Esophagus squamous epithelium (tissue), 4 donors: ENCODE results near the gene PNO1.

Source experiments
- POLR2A ChIP-seq, 4 donors: fragments of 450-650 bp; IDR thresholded peaks; one replicate each; pipeline ENCODE4 v1.6.1; 2017; ENCODE audit warnings: antibody characterized with exemption in 4 of 4, mild to moderate bottlenecking in 4 of 4, moderate library complexity in 3 of 4
- TF ChIP-seq, protein P1 (sequence below), 6 experiments: fragments of 450-650 bp in 4 of 6; fragments of 200-600 bp in 2 of 6; sonication (generic) in 2 of 6; IDR thresholded peaks; one replicate each; pipeline ENCODE4 v1.5.1; 2016 to 2019; ENCODE audit warnings: antibody characterized with exemption in 6 of 6, mild to moderate bottlenecking in 4 of 6, moderate library complexity in 4 of 6

DNA sequence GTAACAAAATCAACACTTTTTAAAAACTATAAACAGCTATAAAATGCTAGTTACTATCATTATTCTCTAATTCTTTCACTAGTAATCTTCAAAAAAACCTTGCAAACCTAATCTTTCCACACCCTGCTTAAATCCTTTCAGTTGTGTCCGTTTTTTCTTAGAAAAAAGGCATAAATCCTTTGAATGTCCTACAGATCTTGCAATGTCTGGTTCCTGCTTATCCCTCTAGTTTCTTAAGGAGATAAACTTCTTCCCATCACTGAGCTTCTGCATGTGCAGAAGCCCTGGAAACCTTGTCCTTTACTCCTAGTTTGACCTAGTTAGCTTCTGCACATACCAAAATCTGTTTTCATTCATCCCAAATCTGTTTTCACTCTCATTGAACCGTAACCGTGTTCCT, 1.3 kb upstream of the PNO1 start:
- TF ChIP-seq, protein P1, sequence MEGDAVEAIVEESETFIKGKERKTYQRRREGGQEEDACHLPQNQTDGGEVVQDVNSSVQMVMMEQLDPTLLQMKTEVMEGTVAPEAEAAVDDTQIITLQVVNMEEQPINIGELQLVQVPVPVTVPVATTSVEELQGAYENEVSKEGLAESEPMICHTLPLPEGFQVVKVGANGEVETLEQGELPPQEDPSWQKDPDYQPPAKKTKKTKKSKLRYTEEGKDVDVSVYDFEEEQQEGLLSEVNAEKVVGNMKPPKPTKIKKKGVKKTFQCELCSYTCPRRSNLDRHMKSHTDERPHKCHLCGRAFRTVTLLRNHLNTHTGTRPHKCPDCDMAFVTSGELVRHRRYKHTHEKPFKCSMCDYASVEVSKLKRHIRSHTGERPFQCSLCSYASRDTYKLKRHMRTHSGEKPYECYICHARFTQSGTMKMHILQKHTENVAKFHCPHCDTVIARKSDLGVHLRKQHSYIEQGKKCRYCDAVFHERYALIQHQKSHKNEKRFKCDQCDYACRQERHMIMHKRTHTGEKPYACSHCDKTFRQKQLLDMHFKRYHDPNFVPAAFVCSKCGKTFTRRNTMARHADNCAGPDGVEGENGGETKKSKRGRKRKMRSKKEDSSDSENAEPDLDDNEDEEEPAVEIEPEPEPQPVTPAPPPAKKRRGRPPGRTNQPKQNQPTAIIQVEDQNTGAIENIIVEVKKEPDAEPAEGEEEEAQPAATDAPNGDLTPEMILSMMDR (IDR thresholded peaks at IDR 0.05): no peak
- no peak for TF ChIP-seq POLR2A (IDR thresholded peaks at IDR 0.05)
